HG03045 (cell line): ENCODE results near the gene GALNT18.

Experiments
- ATAC-seq: cut with Tn5 transposase; IDR thresholded peaks from one replicate; pipeline ENCODE4 v1.9.1; 2021; ENCODE audit warnings: mild to moderate bottlenecking, moderate library complexity; ENCODE audit not compliant: unreplicated experiment

Gene GALNT18

DNA sequence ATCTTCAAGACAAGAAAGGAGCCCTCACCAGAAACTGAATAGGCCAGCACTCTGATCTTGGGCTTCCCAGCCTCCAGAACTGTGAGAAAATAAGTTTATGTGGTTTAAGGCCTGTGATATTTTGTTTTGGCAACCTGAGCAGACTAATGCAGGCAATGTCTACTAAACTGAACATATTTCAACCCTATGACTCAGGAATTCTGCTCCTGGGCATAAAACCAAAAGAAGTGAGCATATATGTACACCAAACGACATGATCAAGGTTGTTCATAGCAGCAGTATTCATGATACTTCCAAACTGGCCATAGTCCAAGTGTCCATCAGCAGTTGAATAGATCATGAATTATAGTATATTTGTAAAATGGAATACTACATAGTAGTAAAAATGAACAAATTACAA, 297.7 kb downstream of the GALNT18 start:
- no peak for ATAC-seq

DNA sequence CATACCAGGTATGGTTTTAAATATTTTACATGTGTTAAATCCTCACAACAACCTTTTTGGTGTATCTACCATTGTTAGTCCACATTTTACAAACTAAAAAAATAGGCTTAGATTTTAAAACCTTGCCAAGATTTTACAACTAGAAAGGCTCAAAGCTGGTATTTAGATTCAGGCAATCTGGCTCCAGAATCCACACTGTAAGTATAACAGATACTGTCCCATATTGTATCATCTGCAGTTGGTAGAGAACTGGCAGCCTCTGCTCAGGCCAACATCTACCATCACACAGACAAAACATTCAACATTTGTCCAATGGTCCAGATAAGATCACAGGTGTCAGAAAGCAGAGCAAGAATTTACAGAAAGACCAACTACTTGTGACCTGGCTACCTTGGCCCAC, 299.7 kb downstream of the GALNT18 start:
- no peak for ATAC-seq

DNA sequence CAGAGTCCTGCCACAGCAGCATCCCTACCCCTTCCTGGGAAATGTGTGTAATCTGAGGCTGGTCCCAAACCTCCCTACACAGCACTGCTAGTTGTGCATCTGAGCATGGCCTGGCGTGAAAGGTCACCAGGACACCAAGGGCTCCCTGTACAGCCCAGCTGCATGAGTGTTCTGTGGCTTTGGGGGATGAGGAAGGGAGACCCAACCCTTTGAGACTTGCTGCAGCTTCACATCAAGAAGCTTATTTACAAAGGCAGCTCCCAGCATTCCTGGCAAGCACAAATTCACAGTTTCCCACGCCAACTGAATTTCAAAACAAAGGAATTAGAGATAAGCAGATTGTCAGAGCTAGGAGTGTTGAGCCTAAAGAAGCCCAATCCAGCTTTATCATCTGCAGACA, 301.0 kb downstream of the GALNT18 start:
- no peak for ATAC-seq

DNA sequence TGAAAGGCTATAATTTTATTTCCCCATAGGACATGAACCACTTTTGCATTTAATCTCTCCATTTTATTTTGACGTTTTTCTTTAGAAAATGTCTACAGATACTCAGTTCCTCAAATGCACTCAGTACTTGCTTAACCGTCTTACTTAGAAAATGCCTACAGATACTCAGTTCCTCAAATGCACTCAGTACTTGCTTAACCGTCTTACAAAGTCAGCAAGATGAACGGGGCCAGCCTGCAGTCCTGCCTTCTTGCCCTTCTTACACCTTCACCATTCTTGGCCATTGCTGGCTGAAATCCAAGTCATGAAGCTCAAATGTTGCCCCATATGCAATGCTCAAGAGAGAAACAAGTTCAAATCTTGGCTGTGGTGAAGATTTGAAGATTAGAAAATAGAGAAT, 302.8 kb downstream of the GALNT18 start:
- ATAC-seq: no peak

DNA sequence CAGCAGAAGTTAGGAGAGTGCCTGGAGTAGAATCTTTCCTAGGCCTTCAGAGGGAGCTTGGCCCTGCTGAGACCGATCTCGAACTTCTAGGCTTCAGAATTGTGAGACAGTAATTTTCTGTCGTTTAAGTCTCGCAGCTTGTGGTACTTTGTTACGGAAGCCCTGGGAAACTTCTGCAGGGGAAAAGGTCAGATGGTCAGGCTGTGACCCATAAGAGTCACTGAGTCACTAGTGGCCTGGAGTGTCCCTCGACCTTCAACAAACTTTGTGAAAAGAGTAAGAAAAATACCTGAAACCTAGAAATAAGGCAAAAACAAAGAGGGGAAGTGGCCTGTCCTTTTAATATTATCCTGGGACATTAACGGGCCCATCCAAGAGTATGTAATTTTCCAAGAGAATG, 303.3 kb downstream of the GALNT18 start:
- no peak for ATAC-seq

DNA sequence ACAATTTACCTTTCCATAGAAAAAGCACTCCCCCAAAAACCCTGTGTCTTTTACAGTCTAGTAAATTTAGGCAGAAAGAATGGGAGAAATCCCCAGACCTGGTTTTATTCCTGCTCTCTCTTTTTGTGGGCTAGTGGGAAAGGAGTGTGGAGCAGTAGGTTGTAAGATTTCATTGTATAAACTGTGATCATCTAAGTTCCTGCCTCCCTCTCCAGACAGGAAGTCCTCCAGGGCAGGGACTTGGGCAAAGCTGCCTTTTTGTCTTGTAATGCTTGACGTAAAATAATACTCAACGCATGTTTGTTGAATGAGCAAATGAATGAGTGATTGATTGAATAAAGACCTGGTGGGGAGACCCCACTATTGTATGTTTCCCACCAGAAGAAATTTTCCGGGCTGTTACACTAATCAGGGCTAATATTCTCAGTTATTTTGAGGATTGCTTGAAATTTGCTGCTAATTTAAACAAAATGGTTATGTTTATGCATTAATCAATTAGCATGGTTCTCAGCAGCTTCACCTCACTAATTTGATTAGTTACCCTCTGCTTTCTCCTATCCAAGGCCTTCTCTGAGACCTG, 305.1 kb downstream of the GALNT18 start:
- no peak for ATAC-seq

DNA sequence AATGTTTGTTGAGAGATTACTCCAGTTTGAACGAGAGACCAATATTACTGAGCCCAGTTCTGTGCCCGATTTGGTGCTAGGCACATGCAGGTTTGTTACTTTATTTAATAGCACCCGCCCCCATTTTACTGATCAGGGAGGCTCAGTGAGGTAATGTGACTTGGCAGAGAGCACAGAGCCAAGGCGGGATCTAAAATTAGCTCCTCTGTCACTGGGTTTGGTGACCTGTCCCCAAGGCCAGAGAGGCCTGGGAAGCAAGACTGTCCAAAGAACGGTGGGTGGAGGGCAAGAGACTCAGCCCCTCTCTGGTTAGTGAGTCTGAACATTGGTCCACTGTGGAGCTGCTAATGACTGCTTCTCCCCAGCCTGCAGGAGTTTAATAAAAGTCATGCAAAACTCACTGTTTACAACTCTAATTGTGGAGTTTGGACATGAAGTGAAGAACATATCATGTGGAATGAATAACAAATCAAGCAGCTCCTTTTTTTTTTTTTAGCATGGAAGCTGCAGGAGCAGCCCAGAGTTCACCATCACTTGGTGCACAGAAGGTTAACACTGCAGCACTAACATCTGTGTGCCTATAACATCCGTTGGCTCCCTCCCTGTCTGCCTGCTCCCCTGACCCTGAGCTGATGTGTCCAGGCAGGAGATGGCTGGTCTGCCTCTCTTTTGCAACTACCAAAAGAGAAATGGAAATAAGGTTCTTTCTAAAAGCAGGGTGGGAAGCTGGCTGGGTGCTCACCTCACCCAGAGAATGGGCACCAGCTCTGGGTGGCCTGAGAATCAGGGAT, 307.7 kb downstream of the GALNT18 start:
- ATAC-seq: no peak

DNA sequence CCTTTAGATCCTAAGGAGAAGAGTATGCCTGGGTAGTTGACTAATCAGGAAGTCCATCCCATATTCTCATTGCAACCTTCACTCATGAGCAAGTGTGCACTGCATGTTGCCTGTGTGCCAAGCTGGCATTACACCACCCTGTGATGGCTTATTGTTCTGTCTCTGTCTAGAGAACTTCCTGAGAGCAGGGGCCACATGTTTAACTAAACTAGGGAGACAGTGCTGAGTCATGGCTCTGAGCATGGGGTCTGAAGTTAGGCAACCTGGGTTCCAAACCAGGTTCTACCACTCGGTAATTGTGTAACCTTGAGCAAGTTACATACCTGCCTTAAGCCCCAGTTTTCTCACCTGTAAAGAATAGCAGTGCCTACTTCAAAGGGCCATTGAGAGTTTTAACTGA, 308.4 kb downstream of the GALNT18 start:
- no peak for ATAC-seq

DNA sequence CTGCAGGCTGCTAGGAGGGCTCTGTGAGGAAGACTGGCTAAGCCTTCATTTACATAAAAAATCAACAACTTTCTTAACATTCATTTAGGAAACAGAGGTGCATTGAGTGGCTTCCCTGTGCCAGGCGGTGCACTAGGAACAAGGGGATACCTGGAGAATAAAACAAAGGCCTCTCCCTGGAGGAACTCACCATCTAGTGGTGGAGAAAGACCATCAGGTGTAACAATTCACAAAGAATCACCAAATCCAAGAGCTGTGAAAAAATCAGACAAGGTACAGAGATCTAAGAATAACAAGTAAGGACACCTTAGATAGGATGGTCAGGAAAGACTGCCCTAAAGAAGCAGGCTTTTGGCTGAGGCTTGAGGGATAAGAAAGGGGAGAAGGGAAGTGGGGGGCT, 309.1 kb downstream of the GALNT18 start:
- no peak for ATAC-seq

DNA sequence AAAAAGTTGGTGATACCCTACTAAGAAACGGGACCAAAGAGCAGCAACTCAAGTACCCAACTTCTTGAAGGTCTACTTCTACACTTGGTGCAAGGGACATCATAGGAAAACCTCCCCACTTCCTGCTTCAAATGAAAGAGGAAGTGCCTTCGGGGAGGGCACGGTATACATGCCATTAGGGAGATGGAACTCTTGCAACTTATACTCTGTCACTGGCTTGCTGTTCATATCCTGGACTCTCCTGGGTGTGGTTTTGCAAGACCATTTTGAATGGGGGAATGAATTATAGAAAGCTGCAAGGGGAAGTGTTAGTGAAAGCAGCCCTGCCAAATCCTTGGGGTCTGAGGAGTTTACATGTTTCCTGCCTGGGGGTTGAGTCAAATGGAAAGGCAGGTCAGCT, 310.6 kb downstream of the GALNT18 start:
- no peak for ATAC-seq

DNA sequence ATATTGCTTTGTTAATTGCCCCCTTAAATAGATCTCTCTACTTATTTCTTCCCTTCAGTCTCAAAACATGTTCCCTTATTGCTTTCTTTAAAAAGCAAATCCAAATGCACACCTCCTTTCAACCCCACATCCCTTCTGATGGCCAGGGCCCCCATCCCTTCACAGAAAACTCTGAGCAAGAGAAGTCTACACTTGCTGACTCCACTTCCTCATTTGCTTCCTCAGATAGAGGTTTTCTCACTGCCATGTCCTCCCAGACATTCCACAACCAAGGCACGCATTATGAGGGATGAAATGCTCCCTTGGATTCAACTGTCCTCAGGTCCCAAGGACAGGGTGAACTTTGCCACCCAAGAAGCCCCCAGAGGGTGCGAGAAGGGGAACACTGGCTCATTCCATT, 311.9 kb downstream of the GALNT18 start:
- ATAC-seq: no peak

DNA sequence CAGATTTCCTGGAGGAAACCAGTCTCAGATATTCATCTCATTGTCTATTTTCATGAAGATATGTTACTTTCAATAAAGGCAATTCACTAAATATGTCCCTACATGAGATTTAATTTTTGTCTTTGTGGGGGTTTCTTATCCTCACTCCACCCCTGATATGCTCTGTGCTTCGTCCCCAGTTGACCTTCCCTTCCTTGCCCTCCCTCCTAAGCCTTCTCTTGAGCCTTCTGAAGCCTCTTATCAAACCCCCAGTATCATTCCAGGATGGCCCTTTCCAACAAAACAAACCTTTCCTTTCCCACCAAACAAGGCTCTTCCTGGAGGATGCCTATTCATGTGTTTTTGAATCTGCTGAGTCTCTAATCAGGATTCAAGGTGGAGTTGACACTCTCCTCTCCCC, 313.6 kb downstream of the GALNT18 start:
- ATAC-seq: no peak

DNA sequence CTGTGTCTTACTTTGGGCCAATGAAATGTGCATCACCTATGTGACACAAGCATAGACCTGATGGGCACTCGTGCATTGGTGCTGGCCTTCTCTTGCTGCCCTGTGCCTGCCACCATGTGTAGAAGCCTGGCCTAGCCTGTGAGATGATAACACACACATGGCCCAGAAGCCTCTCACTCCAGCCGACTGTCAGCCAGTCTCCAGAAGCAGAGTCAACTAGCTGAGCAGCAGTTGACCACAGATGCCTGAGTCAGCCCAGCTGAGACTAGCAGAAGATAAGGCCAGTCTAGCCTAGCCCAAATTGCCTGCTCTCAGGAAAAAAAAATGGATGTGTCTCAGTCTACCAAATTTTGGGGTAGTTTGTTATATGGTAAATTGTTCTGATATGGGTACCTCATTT, 314.9 kb downstream of the GALNT18 start:
- no peak for ATAC-seq

DNA sequence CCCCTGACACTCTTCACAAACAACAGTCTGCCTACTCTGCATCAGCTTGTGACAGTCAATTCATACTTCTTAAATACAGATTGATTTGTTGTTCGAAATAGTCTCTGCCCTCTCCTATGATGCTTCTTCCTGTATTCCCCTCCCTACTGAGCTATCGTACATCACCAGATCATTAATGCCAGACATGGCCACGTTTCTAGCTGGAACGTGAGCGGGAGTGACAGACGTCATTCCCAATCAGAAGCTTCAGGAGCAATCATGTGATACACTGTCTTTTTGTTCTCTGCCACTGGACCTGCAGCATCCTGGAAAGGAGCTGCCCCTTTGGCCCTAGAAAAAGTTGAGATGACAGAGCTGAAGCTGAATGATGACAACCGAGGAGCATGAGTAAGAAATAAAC, 317.3 kb downstream of the GALNT18 start:
- no peak for ATAC-seq

DNA sequence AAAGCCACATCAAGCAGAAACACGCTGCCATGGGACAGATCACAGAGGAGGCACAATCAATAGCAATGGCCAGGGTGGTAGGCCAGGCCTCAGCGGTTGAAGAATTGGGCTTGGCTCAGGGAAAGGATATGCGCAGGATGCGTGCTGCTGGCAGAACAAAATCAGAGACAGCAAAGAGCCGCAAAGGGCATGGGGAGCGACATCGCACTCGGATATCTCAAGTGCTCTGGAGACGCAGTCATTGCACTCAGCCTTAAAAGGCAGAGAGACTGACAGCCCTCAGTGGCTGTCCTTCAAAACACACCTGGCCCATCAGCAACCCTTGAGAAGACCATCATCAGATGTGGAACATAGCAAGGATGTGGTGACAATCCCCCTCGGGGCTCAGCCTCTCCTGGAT, 319.2 kb downstream of the GALNT18 start:
- ATAC-seq: no peak

DNA sequence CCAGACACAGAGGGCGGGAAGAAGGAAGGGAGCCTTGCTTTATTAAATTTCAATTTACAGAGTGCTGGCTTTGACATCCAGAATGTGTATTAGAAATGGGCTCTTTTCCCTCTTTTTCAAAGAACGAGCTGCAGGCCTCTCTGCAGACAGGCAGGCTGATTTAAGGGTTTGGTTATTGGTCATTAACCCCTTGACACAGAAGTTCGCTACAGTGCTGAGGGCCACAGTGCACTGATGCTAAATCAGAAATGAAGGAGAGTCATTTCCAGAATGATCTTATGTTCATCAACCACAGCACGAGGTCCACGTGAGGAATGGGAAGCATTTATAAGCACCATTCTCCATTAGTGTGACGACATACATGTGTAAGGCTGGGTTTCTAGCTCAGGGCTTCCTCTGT, 320.6 kb downstream of the GALNT18 start:
- no peak for ATAC-seq

DNA sequence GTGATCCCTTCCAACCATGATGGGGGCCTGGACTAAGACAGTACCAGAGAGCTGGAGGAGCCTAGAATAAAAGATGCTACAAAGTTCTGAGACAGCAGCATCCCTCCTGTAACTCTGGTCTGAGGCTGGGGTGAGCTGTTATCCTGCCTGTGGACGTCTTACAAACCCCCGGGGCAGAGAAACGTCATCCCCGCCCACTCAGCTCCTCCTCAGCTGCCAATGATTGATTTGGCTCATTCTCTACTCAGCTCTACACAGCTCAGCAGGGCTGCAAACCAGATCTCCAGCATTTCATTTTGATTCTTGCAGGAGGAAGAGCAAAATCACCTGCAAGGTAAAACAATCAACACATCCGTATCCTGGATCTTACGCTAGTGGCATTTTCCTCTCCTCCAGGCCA, 324.2 kb downstream of the GALNT18 start:
- no peak for ATAC-seq

DNA sequence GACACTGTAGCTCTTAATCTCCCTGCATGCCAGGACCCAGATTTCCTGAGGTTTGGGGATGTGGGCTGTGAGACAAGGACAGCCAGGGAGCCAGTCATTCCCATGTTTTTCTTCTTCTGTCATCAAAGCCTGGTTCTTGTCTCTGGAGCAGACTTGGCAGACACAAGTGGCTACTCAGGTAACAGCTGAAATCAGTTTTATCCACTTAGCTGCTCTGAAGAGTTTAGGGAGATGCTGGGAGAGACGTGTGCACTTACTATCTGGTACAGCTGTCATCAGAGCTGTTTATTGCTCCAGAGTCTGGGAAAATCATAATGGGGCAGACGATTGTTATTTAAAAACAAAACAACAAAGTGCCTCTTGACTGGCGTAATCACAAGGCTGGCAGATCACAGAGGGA, 325.4 kb downstream of the GALNT18 start:
- ATAC-seq: no peak

DNA sequence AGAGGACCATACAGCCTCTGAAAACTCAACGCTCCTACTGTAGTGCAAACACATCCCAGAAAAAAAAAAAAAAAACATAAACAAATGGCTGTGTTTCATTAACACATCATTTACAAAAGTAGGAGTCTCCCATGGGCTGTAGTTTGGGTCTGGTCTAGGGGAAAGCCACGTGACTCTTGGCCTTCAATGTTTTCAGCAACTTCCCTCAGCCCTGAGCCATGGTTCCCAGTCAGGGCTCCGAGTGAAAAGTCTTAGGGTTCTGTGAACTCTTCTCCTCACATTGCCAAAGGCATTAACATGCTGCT, 327.3 kb downstream of the GALNT18 start:
- ATAC-seq: no peak

DNA sequence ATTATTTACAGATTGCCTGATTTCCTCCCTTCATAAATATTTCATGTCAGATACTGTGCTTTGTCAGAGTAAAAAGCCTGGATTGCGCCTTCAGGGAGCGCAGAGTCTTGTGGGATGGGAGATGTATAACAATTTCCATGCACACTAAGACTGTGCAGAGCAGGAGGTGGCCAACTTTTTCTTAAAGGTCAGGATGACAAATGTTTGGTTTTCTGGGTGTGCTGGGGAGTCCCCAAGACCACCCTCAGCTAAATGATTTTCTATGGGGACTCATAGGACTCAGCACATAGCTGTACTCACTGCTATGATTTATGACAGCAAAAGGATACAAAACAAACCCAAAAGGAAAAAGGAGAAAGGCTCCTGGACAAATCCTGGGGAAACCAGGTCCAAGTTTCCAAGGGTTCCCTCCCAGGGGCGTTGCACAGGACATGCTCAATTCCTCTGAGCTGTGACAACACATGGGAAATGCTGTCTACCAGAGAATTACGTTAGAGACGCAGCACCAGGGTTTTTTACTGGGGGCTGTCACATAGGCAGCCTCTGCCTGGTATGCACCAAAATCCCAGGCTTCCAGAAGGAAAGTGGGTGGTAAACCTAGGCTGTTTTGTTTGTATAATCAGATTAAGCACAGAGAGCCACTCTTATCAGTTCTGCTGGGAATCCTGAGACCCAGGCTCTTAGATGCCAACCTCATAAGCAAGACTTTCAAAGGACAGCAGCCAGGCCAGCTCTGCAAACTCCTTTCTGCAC, 327.8 kb downstream of the GALNT18 start:
- ATAC-seq: no peak

DNA sequence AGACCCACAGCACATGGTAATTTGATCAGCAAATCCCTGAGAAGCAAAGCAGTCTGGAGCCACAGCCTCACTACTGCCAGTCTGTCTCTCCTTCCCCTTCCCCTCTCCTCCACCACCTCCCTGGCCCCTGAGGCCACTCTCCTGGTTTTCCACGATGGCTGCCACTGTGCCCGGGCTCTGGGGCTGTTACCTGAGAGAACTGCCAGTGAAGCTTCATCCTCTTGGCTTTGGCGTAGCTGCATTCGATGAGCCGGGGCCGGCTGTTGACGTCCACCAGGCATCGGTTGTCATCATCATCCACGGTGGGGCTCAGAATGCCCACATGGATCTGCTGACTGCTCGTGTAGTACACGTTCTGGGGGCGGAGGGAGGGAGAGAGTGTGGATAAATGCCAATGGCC, 329.0 kb downstream of the GALNT18 start:
- no peak for ATAC-seq
